Measurements from ENCODE around the gene ACER2. TPM values are rescaled to one million over a fixed set of nuclear protein-coding genes. Genes with fewer than 3 reads are reported as not detected.

The ACER2 gene
- total RNA-seq, 1 experiment from 2014 or later = 8.8 TPM

- DNase-seq (ENCODE audit: low spot score) (no peak), ATAC-seq (no peak)
- Mint-ChIP-seq H3K4me1 (peaks cover 4% of the 10 kb centered on the region), H3K4me3 (no peak overlapping the region), H3K27ac (no peak overlapping the region), H3K36me3 (peaks cover 17% of the 10 kb centered on the region), H3K27me3 (ENCODE audit: low read depth) (peaks cover 17% of the 10 kb centered on the region), H3K9me3 (peaks cover 31% of the 10 kb centered on the region)
- ChIA-PET POLR2A (no interaction called here), CTCF (interaction anchor here (1.2 kb wide), 1 partner anchor 53 kb away, joined by 4 read pairs; no protein-coding TSS in a partner anchor)
- TF ChIP-seq SMAD4 (CRISPR knock-in tag; IDR thresholded peaks at IDR 0.05) (no peak), ZBTB43 (CRISPR knock-in tag; IDR thresholded peaks at IDR 0.05) (no peak), SP1 (CRISPR knock-in tag; conservative IDR thresholded peaks at IDR 0.05) (no peak)
These were observed 4.3 kb upstream of the ACER2 start for GRCh38 chr9:19404283-19405075.

GRCh38 chr9:19405771-19406170, 3.0 kb upstream of the ACER2 start:
- CTCF ChIA-PET = interaction anchor here (1.2 kb wide), 1 partner anchor 52 kb away, joined by 4 read pairs; no protein-coding TSS in a partner anchor
- no peak overlapping the region for H3K27ac Mint-ChIP-seq
- DNase-seq (ENCODE audit: low spot score) (no peak), ATAC-seq (no peak)
- H3K36me3 Mint-ChIP-seq = peaks cover 17% of the 10 kb centered on the region
- POLR2A ChIA-PET = no interaction called here
- peaks cover 17% of the 10 kb centered on the region for H3K27me3 Mint-ChIP-seq (ENCODE audit: low read depth)
- H3K4me1 Mint-ChIP-seq = peaks cover 16% of the 10 kb centered on the region
- H3K9me3 Mint-ChIP-seq = peaks cover 31% of the 10 kb centered on the region
- H3K4me3 Mint-ChIP-seq = no peak overlapping the region
- TF ChIP-seq NFATC4 (CRISPR knock-in tag; IDR thresholded peaks at IDR 0.05) = no peak
- TF ChIP-seq PREB (CRISPR knock-in tag; IDR thresholded peaks at IDR 0.05; ENCODE audit: borderline replicate concordance) = no peak
- TF ChIP-seq E2F1 (CRISPR knock-in tag; IDR thresholded peaks at IDR 0.05) = no peak

- Mint-ChIP-seq H3K27me3 (ENCODE audit: low read depth) (peaks cover 17% of the 10 kb centered on the region), H3K36me3 (peaks cover 15% of the 10 kb centered on the region), H3K4me3 (peak overlapping the region; percentile 98), H3K9me3 (peaks cover 11% of the 10 kb centered on the region), H3K4me1 (peaks cover 16% of the 10 kb centered on the region), H3K27ac (no peak overlapping the region)
- ChIA-PET POLR2A (interaction anchor here (0.9 to 1.3 kb wide), 4 partner anchors 28 to 178 kb away, joined by 3 to 6 read pairs (median 4); partner anchors contain the start of gene RPS6), CTCF (interaction anchor here (1.8 to 3.8 kb wide), 2 partner anchors 49 to 56 kb away, joined by 7 to 19 read pairs; no protein-coding TSS in a partner anchor)
- ATAC-seq (peak; percentile 9), DNase-seq (ENCODE audit: low spot score) (peak; percentile 43)
- TF ChIP-seq E2F4 (CRISPR knock-in tag; IDR thresholded peaks at IDR 0.05; ENCODE audit: borderline replicate concordance, low read depth) (no peak), ZBTB43 (CRISPR knock-in tag; IDR thresholded peaks at IDR 0.05) (0 out of 2 replicates have a peak, but pooled peaks have one; percentile 14)
These were observed 505 bp upstream of the ACER2 start for GRCh38 chr9:19408316-19408692.

GRCh38 chr9:19409401-19410194, 789 bp downstream of the ACER2 start:
- H3K36me3 Mint-ChIP-seq = peaks cover 7% of the 10 kb centered on the region; the same call in 1 of the 2 replicates
- H3K27ac Mint-ChIP-seq = peak overlapping the region; percentile 97
- ChIA-PET CTCF (interaction anchor here (1.8 to 3.8 kb wide), 2 partner anchors 48 to 55 kb away, joined by 7 to 19 read pairs; no protein-coding TSS in a partner anchor), POLR2A (interaction anchor here (0.8 to 1.3 kb wide), 5 partner anchors 30 to 180 kb away, joined by 3 to 6 read pairs (median 3); partner anchors contain the start of genes DENND4C and RPS6)
- peaks cover 26% of the 10 kb centered on the region for H3K4me1 Mint-ChIP-seq
- DNase-seq (ENCODE audit: low spot score) = peak; percentile 46
- H3K9me3 Mint-ChIP-seq = no peaks in the 10 kb centered on the region
- H3K4me3 Mint-ChIP-seq = peak overlapping the region; percentile 98
- H3K27me3 Mint-ChIP-seq (ENCODE audit: low read depth) = peaks cover 17% of the 10 kb centered on the region
- ATAC-seq = peak; percentile 42
- no peak for TF ChIP-seq SOX15 (CRISPR knock-in tag; IDR thresholded peaks at IDR 0.05)
- peak; percentile 7; the same call in 1 of the 2 replicates for TF ChIP-seq PRDM15 (CRISPR knock-in tag; IDR thresholded peaks at IDR 0.05)
